ENCODE measurements around the gene MTFR2.

The MTFR2 gene

GRCh38 chr6:136249811-136250685, at the start of gene MTFR2:
Gene MTFR2, minus strand, starts transcription at chr6:136250311. Its CDS starts 1,212 bp downstream, at chr6:136249099.
- peak; percentile 71 for DNase-seq (ENCODE audit: low spot score)

DNA sequence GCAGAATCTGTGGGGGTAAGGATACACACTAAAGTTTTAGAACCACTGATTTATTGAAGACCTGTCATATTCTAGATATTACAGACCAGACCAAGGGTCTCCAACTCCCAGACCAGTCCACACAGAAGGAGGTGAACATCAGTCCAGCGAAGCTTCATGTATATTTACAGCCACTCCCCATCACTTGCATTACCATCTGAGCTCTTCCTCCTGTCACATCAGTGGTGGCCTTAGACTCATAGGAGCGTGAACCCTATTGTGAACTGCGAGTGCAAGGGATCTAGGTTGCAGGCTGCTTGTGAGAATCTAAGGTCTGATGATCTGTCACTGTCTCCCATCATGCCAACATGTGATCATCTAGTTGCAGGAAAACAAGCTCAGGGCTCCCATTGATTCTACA, 44.5 kb upstream of the MTFR2 start:
- no peak for DNase-seq (ENCODE audit: low spot score)

DNA sequence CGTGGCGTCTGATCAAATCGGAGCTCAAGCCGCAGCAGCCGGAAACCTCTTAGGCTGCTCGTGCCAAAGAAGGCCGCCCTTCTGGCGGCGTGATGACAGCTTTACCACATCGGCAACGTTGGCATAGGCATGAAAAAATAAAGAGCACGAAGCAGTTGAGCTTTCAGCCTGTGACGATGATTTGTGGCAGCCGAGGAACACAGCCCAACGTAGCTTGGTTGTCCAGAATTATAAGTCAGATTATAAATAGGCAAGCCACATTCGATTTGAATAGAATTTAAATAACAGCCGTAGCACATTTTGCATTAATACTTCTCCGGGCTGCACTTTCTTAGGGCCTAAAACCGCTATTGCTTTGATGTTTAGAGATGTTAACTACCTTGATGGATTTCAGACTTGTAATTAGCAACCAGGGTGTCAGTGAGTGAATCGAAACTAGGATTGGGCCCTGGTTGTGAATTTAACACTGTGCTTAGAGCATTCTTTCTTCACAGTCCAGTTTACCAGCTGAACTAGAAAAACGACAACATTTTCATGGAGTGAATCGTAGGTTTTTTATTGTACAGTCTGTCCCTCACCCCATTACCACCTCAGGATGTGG, 40.4 kb upstream of the MTFR2 start:
- peak; percentile 17 for DNase-seq (ENCODE audit: low spot score)

DNA sequence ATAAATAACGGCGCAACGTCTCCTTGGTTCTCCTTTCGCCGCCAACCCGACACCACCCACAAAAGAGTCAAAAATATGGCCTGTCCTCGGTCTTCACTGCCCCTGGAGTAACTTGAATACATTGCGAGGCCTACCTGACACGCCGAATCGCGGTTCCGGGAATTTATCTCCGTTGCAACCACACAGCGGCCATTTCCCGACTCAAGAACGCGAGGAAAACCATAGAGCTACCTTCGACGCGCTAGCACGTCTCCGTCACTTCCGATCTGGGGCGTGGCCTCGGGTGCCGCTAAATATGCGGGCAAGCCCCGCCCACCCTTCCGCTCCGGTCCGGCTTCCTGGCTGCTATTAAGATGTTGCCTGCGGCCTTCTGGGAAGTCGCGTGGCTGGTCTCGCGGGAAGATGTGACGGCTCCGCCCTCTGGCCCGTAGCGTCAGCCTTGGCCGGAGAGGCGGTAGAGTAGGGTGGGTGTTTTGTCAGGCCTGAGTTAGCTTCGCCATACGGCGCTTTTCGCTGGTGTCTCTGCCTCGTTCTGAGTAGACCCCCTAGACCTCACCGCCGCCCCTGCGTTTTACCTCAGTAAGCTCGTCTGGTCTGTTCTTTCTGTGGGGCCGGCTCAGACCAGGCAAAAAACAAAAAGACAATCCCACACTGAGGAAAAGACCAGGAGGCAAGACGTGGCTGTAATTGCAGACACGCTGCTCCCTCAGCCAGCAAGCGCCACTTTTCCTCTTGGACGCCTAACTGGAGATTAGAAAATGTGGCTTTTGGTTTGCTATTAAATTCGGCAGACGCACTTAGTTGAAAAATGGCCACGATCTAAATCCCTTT, 39.7 kb upstream of the MTFR2 start, which contains the start of gene BCLAF1:
BCLAF1 (minus strand) TSS at position 268 of the 831 bp plus-strand sequence. CDS start 9,980 bp downstream, outside the sequence.
- peak; percentile 77 for DNase-seq (ENCODE audit: low spot score)

GRCh38 chr6:136289327-136289578, 39.1 kb upstream of the MTFR2 start:
- DNase-seq (ENCODE audit: low spot score) = peak; percentile 59

GRCh38 chr6:136288566-136289326, 38.6 kb upstream of the MTFR2 start:
- DNase-seq (ENCODE audit: low spot score) = peak; percentile 31

GRCh38 chr6:136284909-136285308, 34.8 kb upstream of the MTFR2 start:
- no peak for DNase-seq (ENCODE audit: low spot score)

- DNase-seq (ENCODE audit: low spot score) = no peak
These were observed 32.8 kb upstream of the MTFR2 start for GRCh38 chr6:136282906-136283305.

GRCh38 chr6:136280032-136280609, 30.0 kb upstream of the MTFR2 start:
- DNase-seq (ENCODE audit: low spot score) = no peak

- DNase-seq (ENCODE audit: low spot score) = no peak
These were observed 24.0 kb upstream of the MTFR2 start for GRCh38 chr6:136274062-136274461.

DNA sequence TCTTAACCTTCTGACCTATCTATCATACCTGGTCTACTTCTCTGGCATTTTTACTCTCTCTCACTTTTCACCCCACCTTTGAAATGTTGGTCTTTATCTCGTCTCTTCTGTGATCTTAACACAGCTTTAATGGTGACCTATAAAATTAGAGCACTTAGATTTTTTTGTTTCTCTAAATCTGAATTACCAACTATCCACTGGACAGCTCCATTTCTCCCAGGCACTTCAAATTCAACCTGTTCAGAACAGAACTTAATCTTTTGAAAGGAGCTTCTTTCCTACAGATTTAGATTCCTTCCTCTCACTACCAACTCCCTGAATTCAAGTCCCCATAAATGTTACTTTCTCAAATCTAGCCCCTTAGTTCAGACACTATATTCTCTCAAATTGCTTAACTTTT, 15.0 kb upstream of the MTFR2 start:
- DNase-seq (ENCODE audit: low spot score) = no peak

- DNase-seq (ENCODE audit: low spot score) = no peak
These were observed 12.8 kb upstream of the MTFR2 start for GRCh38 chr6:136262940-136263339.

- no peak for DNase-seq (ENCODE audit: low spot score)
These were observed 4.8 kb upstream of the MTFR2 start for GRCh38 chr6:136254851-136255466.

- DNase-seq (ENCODE audit: low spot score) = no peak
These were observed 3.6 kb upstream of the MTFR2 start for GRCh38 chr6:136253734-136254133.

DNA sequence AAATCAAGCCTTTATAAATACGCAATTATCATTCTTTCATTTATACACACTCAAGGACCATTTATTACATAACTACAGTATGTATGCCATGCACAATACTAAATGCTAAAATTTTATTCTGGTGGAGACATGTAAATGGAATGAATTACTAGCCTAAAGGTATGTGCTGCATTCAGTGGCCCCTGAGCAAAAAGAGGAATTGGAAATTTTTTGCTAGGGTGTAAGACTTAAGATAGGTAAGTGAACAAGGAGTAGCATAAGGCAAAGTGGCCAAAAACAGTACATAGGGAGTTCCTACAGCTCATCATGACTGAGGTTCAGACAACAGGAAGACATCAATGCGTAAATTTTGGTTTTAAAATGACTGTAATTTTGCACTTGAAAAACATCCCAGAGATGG, 2.3 kb upstream of the MTFR2 start:
- DNase-seq (ENCODE audit: low spot score) = no peak

DNA sequence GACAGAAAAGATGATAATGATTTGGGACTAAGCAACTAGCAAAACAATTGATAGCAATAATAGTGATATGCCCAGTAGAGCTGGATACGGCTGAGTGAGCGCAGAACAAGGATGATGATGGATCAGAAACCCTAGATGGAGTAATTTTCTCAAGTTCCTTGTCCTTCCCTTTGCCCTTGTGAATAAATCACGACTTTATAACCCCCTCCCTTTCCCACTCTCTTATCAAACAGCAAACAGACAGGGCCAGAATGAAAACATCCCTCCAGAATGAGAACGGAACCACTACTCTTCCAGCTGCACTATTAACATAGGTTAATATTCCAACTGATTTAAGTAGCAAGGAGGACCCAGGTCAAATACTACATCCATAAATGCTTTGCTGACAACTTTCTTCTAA, 1.3 kb upstream of the MTFR2 start:
- DNase-seq (ENCODE audit: low spot score) = no peak

- no peak for DNase-seq (ENCODE audit: low spot score)
These were observed 536 bp upstream of the MTFR2 start for GRCh38 chr6:136250686-136251008.

DNA sequence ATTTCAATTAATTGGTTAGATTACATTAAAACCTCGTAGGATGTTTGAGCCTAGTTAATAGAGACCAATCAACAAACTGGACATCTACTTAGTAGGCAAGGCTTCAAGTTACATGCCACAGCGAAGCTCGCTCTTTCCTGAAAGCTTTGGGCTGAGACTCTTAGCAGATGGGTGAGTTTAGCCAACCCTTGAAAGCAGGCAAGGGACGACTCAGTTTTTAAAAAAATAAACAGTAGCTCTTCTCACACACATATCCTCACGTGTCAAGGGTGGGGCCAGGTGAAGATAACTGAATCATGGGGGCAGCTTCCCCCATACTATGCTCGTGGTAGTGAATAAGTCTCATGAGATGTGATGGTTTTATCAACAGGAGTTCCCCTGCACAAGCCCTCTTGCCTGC, 775 bp downstream of the MTFR2 start:
- no peak for DNase-seq (ENCODE audit: low spot score)

DNA sequence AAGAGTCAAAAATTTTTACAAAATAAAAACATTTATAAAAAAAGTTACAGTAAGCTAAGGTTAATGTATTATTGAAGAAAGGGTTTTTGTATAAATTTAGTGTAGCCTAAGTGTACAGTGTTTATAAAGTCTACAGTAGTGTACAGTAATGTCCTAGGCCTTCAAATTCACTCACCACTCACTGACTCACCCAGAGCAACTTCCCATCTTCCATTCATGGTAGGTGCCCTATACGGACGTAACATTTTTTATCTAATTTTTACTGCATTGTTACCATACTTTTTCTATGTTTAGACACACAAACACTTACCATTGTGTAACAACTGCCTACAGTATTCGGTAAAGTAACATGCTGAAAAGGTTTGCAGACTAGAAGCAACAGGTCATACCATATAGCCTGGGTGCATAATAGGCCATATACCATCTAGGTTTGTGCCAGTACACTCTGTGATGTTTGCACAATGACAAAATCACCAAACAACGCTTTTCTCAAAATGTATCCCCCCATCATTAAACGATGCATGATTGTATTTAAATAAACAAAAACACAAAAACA, 6.0 kb downstream of the MTFR2 start:
- DNase-seq (ENCODE audit: low spot score) = no peak

GRCh38 chr6:136236466-136237293, 13.4 kb downstream of the MTFR2 start:
- DNase-seq (ENCODE audit: low spot score) = no peak
